ENCODE data around the gene ABI3BP.
A peak's percentile ranks its signal among the peaks of the same experiment; 100 is the strongest.

ABI3BP gene

GRCh38 chr3:100776097-100776729 lies 217.0 kb downstream of the ABI3BP start:
- DNase-seq (ENCODE audit: low spot score): no peak

- DNase-seq (ENCODE audit: low spot score): no peak
These were observed 217.6 kb downstream of the ABI3BP start for GRCh38 chr3:100775669-100776068.

GRCh38 chr3:100775226-100775625 lies 218.0 kb downstream of the ABI3BP start:
- DNase-seq (ENCODE audit: low spot score): no peak

GRCh38 chr3:100769693-100770092 lies 223.5 kb downstream of the ABI3BP start:
- no peak for DNase-seq (ENCODE audit: low spot score)

- DNase-seq (ENCODE audit: low spot score): no peak
These were observed 227.2 kb downstream of the ABI3BP start for GRCh38 chr3:100766069-100766468.

GRCh38 chr3:100765437-100765975 lies 227.7 kb downstream of the ABI3BP start:
- no peak for DNase-seq (ENCODE audit: low spot score)

- DNase-seq (ENCODE audit: low spot score): no peak
These were observed 231.3 kb downstream of the ABI3BP start for GRCh38 chr3:100761951-100762350.

GRCh38 chr3:100761211-100761942 lies 231.8 kb downstream of the ABI3BP start:
- no peak for DNase-seq (ENCODE audit: low spot score)

GRCh38 chr3:100760377-100760776 lies 232.8 kb downstream of the ABI3BP start:
- DNase-seq (ENCODE audit: low spot score): no peak

- no peak for DNase-seq (ENCODE audit: low spot score)
These were observed 233.3 kb downstream of the ABI3BP start for GRCh38 chr3:100759950-100760349.

GRCh38 chr3:100759159-100759558 lies 234.1 kb downstream of the ABI3BP start:
- DNase-seq (ENCODE audit: low spot score): no peak

- no peak for DNase-seq (ENCODE audit: low spot score)
These were observed 236.8 kb downstream of the ABI3BP start for GRCh38 chr3:100756441-100756840.

GRCh38 chr3:100754563-100755334 lies 238.5 kb downstream of the ABI3BP start:
- DNase-seq (ENCODE audit: low spot score): no peak

GRCh38 chr3:100753846-100754245 lies 239.4 kb downstream of the ABI3BP start:
- no peak for DNase-seq (ENCODE audit: low spot score)

- DNase-seq (ENCODE audit: low spot score): no peak
These were observed 244.3 kb downstream of the ABI3BP start for GRCh38 chr3:100748967-100749366.

GRCh38 chr3:100748220-100748619 lies 245.0 kb downstream of the ABI3BP start:
- no peak for DNase-seq (ENCODE audit: low spot score)

GRCh38 chr3:100746092-100746491 lies 247.1 kb downstream of the ABI3BP start:
- DNase-seq (ENCODE audit: low spot score): no peak

GRCh38 chr3:100745617-100746016 lies 247.6 kb downstream of the ABI3BP start:
- DNase-seq (ENCODE audit: low spot score): no peak

- no peak for DNase-seq (ENCODE audit: low spot score)
These were observed 248.6 kb downstream of the ABI3BP start for GRCh38 chr3:100744671-100745070.

- no peak for DNase-seq (ENCODE audit: low spot score)
These were observed 249.7 kb downstream of the ABI3BP start for GRCh38 chr3:100743535-100743934.

- DNase-seq (ENCODE audit: low spot score): no peak
These were observed 253.0 kb downstream of the ABI3BP start for GRCh38 chr3:100740207-100740606.

GRCh38 chr3:100737334-100737733 lies 255.9 kb downstream of the ABI3BP start:
- DNase-seq (ENCODE audit: low spot score): peak; percentile 11

GRCh38 chr3:100732435-100732834 lies 260.8 kb downstream of the ABI3BP start:
- no peak for DNase-seq (ENCODE audit: low spot score)

Data from pons (tissue), 1 donor.